OCI-LY3 (cell line): ENCODE measurements around the gene LRP5.

ENCODE experiments used
- EZH2phosphoT487 ChIP-seq: fragments of 200-600 bp; shearing (Covaris generic); IDR thresholded peaks from 2 replicates; pipeline ENCODE4 v1.6.1; 2018; ENCODE audit warnings: antibody characterized with exemption, mixed run types, low read depth
- TF ChIP-seq, protein P1 (sequence below): fragments of 200-600, 300-600 bp; sonication (generic); IDR thresholded peaks from 2 replicates; pipeline ENCODE4 v1.5.1; 2014; ENCODE audit warnings: antibody characterized with exemption, low read length, low read depth

DNA sequence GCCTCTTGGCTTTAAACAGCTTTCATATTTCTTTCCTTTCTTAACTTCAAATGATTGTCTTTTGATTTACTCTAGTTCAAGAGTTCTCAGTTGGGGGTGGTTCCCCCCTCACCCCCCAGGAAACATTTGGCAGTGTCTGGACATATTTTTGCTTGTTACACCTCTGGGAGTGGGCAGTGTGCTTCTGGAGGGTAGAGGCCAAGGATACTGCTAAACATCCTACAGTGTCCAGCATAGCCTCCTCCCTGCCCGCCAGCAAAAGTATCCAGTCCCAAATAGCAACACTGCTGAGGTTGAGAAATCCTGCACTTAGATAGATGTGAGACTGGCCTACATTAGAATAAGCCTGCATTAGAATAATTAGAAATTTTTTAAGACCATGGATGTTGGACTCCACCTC, 151.3 kb downstream of the LRP5 start:
- TF ChIP-seq, protein P1, sequence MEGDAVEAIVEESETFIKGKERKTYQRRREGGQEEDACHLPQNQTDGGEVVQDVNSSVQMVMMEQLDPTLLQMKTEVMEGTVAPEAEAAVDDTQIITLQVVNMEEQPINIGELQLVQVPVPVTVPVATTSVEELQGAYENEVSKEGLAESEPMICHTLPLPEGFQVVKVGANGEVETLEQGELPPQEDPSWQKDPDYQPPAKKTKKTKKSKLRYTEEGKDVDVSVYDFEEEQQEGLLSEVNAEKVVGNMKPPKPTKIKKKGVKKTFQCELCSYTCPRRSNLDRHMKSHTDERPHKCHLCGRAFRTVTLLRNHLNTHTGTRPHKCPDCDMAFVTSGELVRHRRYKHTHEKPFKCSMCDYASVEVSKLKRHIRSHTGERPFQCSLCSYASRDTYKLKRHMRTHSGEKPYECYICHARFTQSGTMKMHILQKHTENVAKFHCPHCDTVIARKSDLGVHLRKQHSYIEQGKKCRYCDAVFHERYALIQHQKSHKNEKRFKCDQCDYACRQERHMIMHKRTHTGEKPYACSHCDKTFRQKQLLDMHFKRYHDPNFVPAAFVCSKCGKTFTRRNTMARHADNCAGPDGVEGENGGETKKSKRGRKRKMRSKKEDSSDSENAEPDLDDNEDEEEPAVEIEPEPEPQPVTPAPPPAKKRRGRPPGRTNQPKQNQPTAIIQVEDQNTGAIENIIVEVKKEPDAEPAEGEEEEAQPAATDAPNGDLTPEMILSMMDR: no peak
- no peak for TF ChIP-seq EZH2phosphoT487
